Endometrial microvascular endothelial cells (primary cell): ENCODE measurements around the gene STAG1. TPM values are rescaled to one million over a fixed set of nuclear protein-coding genes. Genes with fewer than 3 reads are reported as not detected.
"Not testable (repeated sequence)": the region's sequence is repeated elsewhere in the genome, so short reads cannot be mapped to it uniquely, and the experiment has no call there.

Experiments
- in situ Hi-C: cut with HindIII; loops from 2 replicates; pipeline ENCODE4 v1.10.0; 2017; ENCODE audit warnings: low sequenced_read_pairs, low pct_unique_long_range_greater_than_20kb; ENCODE audit errors: inconsistent ontology term
- total RNA-seq: library from RNA; depleted of rRNA; stranded (reverse); fragments of >200 nt; gene quantifications from one replicate; pipeline ENCODE4 v1.2.3, GENCODE V29; 2015; ENCODE audit errors: inconsistent ontology term

Gene STAG1
- total RNA-seq, 1 donor from 2014 or later: 26.3 TPM

GRCh38 chr3:136714020-136714419 lies 38.2 kb downstream of the STAG1 start:
- in situ Hi-C loops: no loop called here

GRCh38 chr3:136712941-136713340 lies 39.2 kb downstream of the STAG1 start:
- in situ Hi-C loops: no loop called here

GRCh38 chr3:136711888-136712287 lies 40.3 kb downstream of the STAG1 start:
- in situ Hi-C loops: not testable (repeated sequence)

GRCh38 chr3:136711277-136711676 lies 40.9 kb downstream of the STAG1 start:
- in situ Hi-C loops: no loop called here

- in situ Hi-C loops: not testable (repeated sequence)
Measured at GRCh38 chr3:136709775-136710174, 42.4 kb downstream of the STAG1 start.

- in situ Hi-C loops: no loop called here
Measured at GRCh38 chr3:136708333-136708985, 43.7 kb downstream of the STAG1 start.

- in situ Hi-C loops: no loop called here
Measured at GRCh38 chr3:136703429-136703828, 48.7 kb downstream of the STAG1 start.

GRCh38 chr3:136699271-136699828 lies 52.8 kb downstream of the STAG1 start:
- in situ Hi-C loops: no loop called here

GRCh38 chr3:136698361-136698760 lies 53.8 kb downstream of the STAG1 start:
- in situ Hi-C loops: no loop called here

GRCh38 chr3:136696797-136697196 lies 55.4 kb downstream of the STAG1 start:
- in situ Hi-C loops: no loop called here

GRCh38 chr3:136694321-136694720 lies 57.9 kb downstream of the STAG1 start:
- in situ Hi-C loops: no loop called here

GRCh38 chr3:136690599-136690998 lies 61.6 kb downstream of the STAG1 start:
- in situ Hi-C loops: no loop called here

GRCh38 chr3:136685882-136686281 lies 66.3 kb downstream of the STAG1 start:
- in situ Hi-C loops: no loop called here

GRCh38 chr3:136682740-136683312 lies 69.4 kb downstream of the STAG1 start:
- in situ Hi-C loops: no loop called here

GRCh38 chr3:136678981-136679380 lies 73.2 kb downstream of the STAG1 start:
- in situ Hi-C loops: no loop called here

GRCh38 chr3:136676009-136676408 lies 76.2 kb downstream of the STAG1 start:
- in situ Hi-C loops: no loop called here

- in situ Hi-C loops: no loop called here
Measured at GRCh38 chr3:136675150-136675858, 76.9 kb downstream of the STAG1 start.

GRCh38 chr3:136672457-136672856 lies 79.7 kb downstream of the STAG1 start:
- in situ Hi-C loops: no loop called here

- in situ Hi-C loops: no loop called here
Measured at GRCh38 chr3:136671921-136672320, 80.3 kb downstream of the STAG1 start.

- in situ Hi-C loops: no loop called here
Measured at GRCh38 chr3:136670166-136670565, 82.0 kb downstream of the STAG1 start.
